DND-41 (cell line): Measurements from ENCODE around the gene CCDC174.

ENCODE experiments used
- EZH2 ChIP-seq: IDR thresholded peaks from 3 replicates; pipeline ENCODE4 v1.6.1; 2012; ENCODE audit warnings: borderline replicate concordance, low read depth, mild to moderate bottlenecking, moderate library complexity, low read length, inconsistent platforms; ENCODE audit not compliant: severe bottlenecking
- TF ChIP-seq, protein P1 (sequence below): IDR thresholded peaks from 2 replicates; pipeline ENCODE4 v1.5.1; 2012; ENCODE audit warnings: borderline replicate concordance, low read length, moderate library complexity, mild to moderate bottlenecking; ENCODE audit not compliant: poor library complexity, severe bottlenecking; ENCODE audit errors: extremely low read depth

DNA sequence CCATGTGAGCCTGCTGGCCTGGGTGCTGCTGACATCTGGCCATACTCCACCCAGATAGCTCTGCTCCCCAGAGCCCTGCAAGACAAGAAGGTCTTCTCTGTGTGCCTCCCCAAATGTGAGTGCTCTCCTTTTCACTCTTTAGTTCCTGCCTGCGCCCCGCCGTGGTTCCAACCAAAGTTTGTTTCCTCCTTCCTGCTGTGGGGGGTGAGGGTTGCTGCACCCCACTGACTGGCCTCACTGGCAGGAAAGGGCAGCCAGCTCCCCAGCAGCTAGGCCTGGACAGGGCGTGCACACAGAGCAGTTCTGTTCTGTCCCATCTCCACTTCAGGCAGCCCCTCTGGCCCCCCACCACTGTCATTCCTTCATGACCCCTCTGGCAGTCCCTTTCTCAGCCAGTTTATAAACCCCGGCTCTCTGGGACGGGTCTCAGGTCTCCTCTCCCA is 5.4 kb upstream of the CCDC174 start:
- TF ChIP-seq, protein P1, sequence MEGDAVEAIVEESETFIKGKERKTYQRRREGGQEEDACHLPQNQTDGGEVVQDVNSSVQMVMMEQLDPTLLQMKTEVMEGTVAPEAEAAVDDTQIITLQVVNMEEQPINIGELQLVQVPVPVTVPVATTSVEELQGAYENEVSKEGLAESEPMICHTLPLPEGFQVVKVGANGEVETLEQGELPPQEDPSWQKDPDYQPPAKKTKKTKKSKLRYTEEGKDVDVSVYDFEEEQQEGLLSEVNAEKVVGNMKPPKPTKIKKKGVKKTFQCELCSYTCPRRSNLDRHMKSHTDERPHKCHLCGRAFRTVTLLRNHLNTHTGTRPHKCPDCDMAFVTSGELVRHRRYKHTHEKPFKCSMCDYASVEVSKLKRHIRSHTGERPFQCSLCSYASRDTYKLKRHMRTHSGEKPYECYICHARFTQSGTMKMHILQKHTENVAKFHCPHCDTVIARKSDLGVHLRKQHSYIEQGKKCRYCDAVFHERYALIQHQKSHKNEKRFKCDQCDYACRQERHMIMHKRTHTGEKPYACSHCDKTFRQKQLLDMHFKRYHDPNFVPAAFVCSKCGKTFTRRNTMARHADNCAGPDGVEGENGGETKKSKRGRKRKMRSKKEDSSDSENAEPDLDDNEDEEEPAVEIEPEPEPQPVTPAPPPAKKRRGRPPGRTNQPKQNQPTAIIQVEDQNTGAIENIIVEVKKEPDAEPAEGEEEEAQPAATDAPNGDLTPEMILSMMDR = no peak
- no peak for TF ChIP-seq EZH2
